Measurements from ENCODE around the gene FAT1.

Gene FAT1

GRCh38 chr4:186724058-186724863 is 605 bp upstream of the FAT1 start:
- no peak for DNase-seq

- DNase-seq = no peak
These were observed 812 bp downstream of the FAT1 start for GRCh38 chr4:186722796-186723291.

GRCh38 chr4:186719925-186720694 is 3.5 kb downstream of the FAT1 start:
- no peak for DNase-seq

- DNase-seq = no peak
These were observed 6.1 kb downstream of the FAT1 start for GRCh38 chr4:186717556-186717955.

GRCh38 chr4:186715077-186715476 is 8.6 kb downstream of the FAT1 start:
- no peak for DNase-seq

GRCh38 chr4:186714006-186714675 is 9.5 kb downstream of the FAT1 start:
- DNase-seq = no peak

- DNase-seq = no peak
These were observed 11.0 kb downstream of the FAT1 start for GRCh38 chr4:186712690-186713089.

- no peak for DNase-seq
These were observed 13.0 kb downstream of the FAT1 start for GRCh38 chr4:186710521-186711119.

- no peak for DNase-seq
These were observed 14.1 kb downstream of the FAT1 start for GRCh38 chr4:186709517-186709916.

- no peak for DNase-seq
These were observed 15.1 kb downstream of the FAT1 start for GRCh38 chr4:186708554-186708953.

GRCh38 chr4:186707996-186708395 is 15.7 kb downstream of the FAT1 start:
- no peak for DNase-seq

GRCh38 chr4:186707574-186707973 is 16.1 kb downstream of the FAT1 start:
- no peak for DNase-seq

GRCh38 chr4:186704057-186704456 is 19.6 kb downstream of the FAT1 start:
- DNase-seq = no peak

GRCh38 chr4:186703510-186703909 is 20.1 kb downstream of the FAT1 start:
- no peak for DNase-seq

GRCh38 chr4:186702940-186703339 is 20.7 kb downstream of the FAT1 start:
- DNase-seq = no peak

- DNase-seq = no peak
These were observed 21.4 kb downstream of the FAT1 start for GRCh38 chr4:186702297-186702696.

GRCh38 chr4:186701788-186702187 is 21.9 kb downstream of the FAT1 start:
- no peak for DNase-seq

GRCh38 chr4:186701273-186701672 is 22.4 kb downstream of the FAT1 start:
- peak; percentile 5 for DNase-seq

GRCh38 chr4:186700746-186701145 is 22.9 kb downstream of the FAT1 start:
- no peak for DNase-seq

GRCh38 chr4:186699881-186700397 is 23.7 kb downstream of the FAT1 start:
- no peak for DNase-seq

GRCh38 chr4:186699298-186699697 is 24.4 kb downstream of the FAT1 start:
- no peak for DNase-seq

- DNase-seq = no peak
These were observed 25.1 kb downstream of the FAT1 start for GRCh38 chr4:186698525-186698924.

- DNase-seq = no peak
These were observed 25.6 kb downstream of the FAT1 start for GRCh38 chr4:186698028-186698427.
